ENCODE data around the gene OPCML. TPM values are rescaled to one million over a fixed set of nuclear protein-coding genes. Genes with fewer than 3 reads are reported as not detected.

The OPCML gene
- total and polyA plus RNA-seq, 7 donors = 0.01 to 0.80 (median 0.07) TPM; not detected in 4

DNA sequence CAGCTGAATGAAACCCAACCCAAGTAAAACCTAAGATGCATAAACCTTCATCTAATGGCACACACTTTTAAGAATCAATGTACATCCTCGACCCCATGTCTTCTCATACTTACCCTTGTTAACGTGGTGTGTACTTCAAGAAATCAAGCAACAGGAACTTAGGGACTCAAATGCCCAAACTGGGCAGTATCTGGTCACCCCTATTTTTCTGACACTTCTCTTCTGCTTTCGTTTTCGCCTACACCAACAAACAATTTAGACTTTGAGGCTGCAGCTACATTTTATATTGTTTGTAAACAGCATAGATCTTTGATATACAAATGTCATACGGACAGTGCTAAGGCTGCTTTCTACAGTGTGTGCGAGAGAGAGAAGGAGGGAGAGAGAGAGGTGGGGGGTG lies 1117.8 kb downstream of the OPCML start:
- H3K36me3 ChIP-seq (ENCODE audit: insufficient read depth in 1 of 2, low read depth in 1 of 2) = no peaks in the 10 kb centered on the region
- H3K4me3 ChIP-seq = no peak overlapping the region
- H3K27ac ChIP-seq = no peak overlapping the region
- H3K27me3 ChIP-seq (ENCODE audit: insufficient read depth in 3 of 3, low read length in 2 of 3) = peaks cover 0 to 3% (median 0%) of the 10 kb centered on the region in 3 donors
- H3K9me3 ChIP-seq = no peaks in the 10 kb centered on the region
- no peaks in the 10 kb centered on the region for H3K4me1 ChIP-seq
- TF ChIP-seq, protein P1, sequence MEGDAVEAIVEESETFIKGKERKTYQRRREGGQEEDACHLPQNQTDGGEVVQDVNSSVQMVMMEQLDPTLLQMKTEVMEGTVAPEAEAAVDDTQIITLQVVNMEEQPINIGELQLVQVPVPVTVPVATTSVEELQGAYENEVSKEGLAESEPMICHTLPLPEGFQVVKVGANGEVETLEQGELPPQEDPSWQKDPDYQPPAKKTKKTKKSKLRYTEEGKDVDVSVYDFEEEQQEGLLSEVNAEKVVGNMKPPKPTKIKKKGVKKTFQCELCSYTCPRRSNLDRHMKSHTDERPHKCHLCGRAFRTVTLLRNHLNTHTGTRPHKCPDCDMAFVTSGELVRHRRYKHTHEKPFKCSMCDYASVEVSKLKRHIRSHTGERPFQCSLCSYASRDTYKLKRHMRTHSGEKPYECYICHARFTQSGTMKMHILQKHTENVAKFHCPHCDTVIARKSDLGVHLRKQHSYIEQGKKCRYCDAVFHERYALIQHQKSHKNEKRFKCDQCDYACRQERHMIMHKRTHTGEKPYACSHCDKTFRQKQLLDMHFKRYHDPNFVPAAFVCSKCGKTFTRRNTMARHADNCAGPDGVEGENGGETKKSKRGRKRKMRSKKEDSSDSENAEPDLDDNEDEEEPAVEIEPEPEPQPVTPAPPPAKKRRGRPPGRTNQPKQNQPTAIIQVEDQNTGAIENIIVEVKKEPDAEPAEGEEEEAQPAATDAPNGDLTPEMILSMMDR (IDR thresholded peaks at IDR 0.05) = no peak
- DNase-seq = no peak
- intact Hi-C loops (cut with DNase I) = no loop called here
- no peak for ATAC-seq
- WGBS, 3 donors = 75 to 87% (median 86%) methylated on average over 6 of the region's 6 CpGs

DNA sequence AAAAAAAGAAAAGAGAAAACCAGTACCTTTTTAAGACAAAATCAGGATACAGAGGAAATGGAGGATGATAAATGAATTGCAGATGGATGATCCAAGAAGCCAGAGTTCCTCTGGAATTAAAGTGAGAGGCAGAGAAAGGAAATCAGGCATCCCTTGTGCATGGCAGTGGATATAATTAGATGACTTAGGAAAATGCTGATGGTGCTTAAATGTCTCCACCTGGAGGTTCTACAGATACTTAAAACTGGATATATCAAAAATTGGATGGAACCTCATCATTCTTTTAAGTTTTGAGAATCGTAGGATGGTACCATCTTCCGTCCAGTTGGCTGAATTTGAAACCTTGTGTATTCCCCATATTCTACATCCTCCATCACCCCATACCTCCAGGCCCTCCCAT lies 1121.9 kb downstream of the OPCML start:
- TF ChIP-seq, protein P1 (IDR thresholded peaks at IDR 0.05) = no peak
- peaks cover 0 to 2% (median 0%) of the 10 kb centered on the region in 3 donors for H3K27me3 ChIP-seq (ENCODE audit: insufficient read depth in 3 of 3, low read length in 2 of 3)
- DNase-seq (no peak), ATAC-seq (no peak)
- H3K9me3 ChIP-seq = no peaks in the 10 kb centered on the region
- intact Hi-C loops (cut with DNase I) = no loop called here
- H3K4me3 ChIP-seq = no peak overlapping the region
- no peaks in the 10 kb centered on the region for H3K4me1 ChIP-seq
- 85 to 97% (median 89%) methylated on average over 2 of the region's 2 CpGs for WGBS, 3 donors
- no peaks in the 10 kb centered on the region for H3K36me3 ChIP-seq (ENCODE audit: insufficient read depth in 1 of 2, low read depth in 1 of 2)
- no peak overlapping the region for H3K27ac ChIP-seq

DNA sequence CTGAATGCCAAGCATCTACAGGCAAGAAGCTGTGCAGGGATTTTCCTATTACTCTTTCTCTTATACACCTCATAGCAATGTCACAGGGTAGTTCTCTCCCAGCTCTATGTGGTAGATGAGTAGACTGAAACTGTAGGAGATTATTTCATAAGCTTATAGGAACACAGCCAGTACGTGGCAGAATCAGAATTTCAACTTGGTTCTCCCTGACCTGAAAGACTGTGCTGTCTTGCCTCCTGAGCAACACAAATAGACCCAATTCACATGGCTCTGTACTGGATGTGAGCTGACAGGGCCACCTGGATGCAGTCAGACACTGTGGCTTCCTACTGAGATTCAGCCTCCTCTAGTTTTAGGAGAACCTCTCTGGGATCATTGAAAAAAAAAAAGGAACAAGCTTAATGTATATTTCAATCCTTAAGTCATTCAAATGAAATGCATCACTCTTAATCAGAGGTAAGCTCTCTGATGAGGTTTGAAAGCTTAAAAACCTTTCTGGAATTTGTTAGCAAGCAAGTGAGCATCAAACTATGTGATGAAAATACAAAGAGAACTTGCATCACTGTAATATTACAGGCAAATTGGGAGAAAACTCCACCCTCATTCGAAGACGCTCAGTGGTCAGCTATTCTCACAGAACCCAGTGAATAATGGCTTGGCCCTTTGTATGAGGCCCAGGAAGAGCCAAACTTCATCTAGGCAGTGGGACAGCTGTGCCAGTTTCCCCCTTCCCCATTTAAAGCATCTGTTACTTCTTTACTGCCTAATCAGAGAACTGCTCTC lies 1122.5 kb downstream of the OPCML start:
- WGBS, 3 donors = 68 to 79% (median 77%) methylated on average over 3 of the region's 3 CpGs
- no peaks in the 10 kb centered on the region for H3K27me3 ChIP-seq (ENCODE audit: insufficient read depth in 3 of 3, low read length in 2 of 3)
- no peaks in the 10 kb centered on the region for H3K4me1 ChIP-seq
- no peak overlapping the region for H3K27ac ChIP-seq
- no peaks in the 10 kb centered on the region for H3K36me3 ChIP-seq (ENCODE audit: insufficient read depth in 1 of 2, low read depth in 1 of 2)
- no peak for DNase-seq
- no peak for ATAC-seq
- TF ChIP-seq, protein P1 (IDR thresholded peaks at IDR 0.05) = no peak
- no peak overlapping the region for H3K4me3 ChIP-seq
- no peaks in the 10 kb centered on the region for H3K9me3 ChIP-seq
- intact Hi-C loops (cut with DNase I) = loop anchor here in 1 of 2 donors (10.0 kb wide), 1 partner anchor 295 kb away; no protein-coding TSS in a partner anchor

DNA sequence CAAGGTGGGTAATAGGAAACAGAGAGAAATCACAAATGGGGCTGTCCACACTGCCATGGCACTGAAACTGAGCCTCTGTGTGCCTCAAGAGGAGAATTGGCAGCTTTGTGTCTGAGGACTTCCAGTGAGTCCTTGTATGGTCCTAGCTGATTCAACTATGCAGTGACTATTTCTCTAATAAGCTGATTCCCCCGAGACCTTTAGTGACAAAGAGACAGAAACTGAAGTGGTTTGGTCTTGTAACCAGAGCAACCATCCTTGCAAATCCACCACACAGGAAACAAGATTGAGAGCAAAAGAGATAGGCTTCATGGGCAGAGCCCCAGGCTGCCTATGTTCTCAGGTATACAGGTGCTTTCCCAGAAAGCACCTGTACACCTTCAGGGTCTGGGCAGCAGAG lies 1123.4 kb downstream of the OPCML start:
- Histone ChIP-seq H3K27me3 (ENCODE audit: insufficient read depth in 3 of 3, low read length in 2 of 3) (peaks cover 0 to 4% (median 0%) of the 10 kb centered on the region in 3 donors), H3K4me3 (no peak overlapping the region), H3K4me1 (no peaks in the 10 kb centered on the region), H3K27ac (no peak overlapping the region), H3K9me3 (no peaks in the 10 kb centered on the region), H3K36me3 (ENCODE audit: insufficient read depth in 1 of 2, low read depth in 1 of 2) (no peaks in the 10 kb centered on the region)
- intact Hi-C loops (cut with DNase I) = loop anchor here in 1 of 2 donors (10.0 kb wide), 1 partner anchor 294 kb away; no protein-coding TSS in a partner anchor
- DNase-seq (no peak), ATAC-seq (no peak)
- TF ChIP-seq, protein P1 (IDR thresholded peaks at IDR 0.05) = no peak
- 76 to 89% (median 88%) methylated on average over 1 of the region's 1 CpG for WGBS, 3 donors

All from psoas muscle (tissue), 8 donors.